HG03196 (cell line): Measurements from ENCODE around the gene JPH4.

ENCODE experiments used
- ATAC-seq: cut with Tn5 transposase; IDR thresholded peaks from one replicate; pipeline ENCODE4 v1.9.1; 2021; ENCODE audit not compliant: unreplicated experiment

JPH4 gene

GRCh38 chr14:23578560-23579310 is at the start of gene JPH4:
TSS of gene JPH4 (minus strand) at chr14:23578790. CDS start at chr14:23577453, 1,337 bp downstream.
- no peak for ATAC-seq

- no peak for ATAC-seq
These were observed 49.4 kb upstream of the JPH4 start for GRCh38 chr14:23627961-23628360.

- no peak for ATAC-seq
These were observed 48.4 kb upstream of the JPH4 start for GRCh38 chr14:23626946-23627345.

GRCh38 chr14:23624830-23625404 is 46.3 kb upstream of the JPH4 start:
- no peak for ATAC-seq

GRCh38 chr14:23623962-23624361 is 45.4 kb upstream of the JPH4 start:
- ATAC-seq = no peak

- ATAC-seq = no peak
These were observed 44.4 kb upstream of the JPH4 start for GRCh38 chr14:23622990-23623389.

- ATAC-seq = no peak
These were observed 43.5 kb upstream of the JPH4 start for GRCh38 chr14:23621932-23622730.

- ATAC-seq = no peak
These were observed 42.8 kb upstream of the JPH4 start for GRCh38 chr14:23621204-23621931.

GRCh38 chr14:23620177-23620702 is 41.6 kb upstream of the JPH4 start:
- ATAC-seq = no peak

GRCh38 chr14:23618415-23618988 is 39.9 kb upstream of the JPH4 start:
- ATAC-seq = no peak

GRCh38 chr14:23617539-23617938 is 38.9 kb upstream of the JPH4 start:
- no peak for ATAC-seq

GRCh38 chr14:23615856-23616255 is 37.3 kb upstream of the JPH4 start:
- no peak for ATAC-seq

GRCh38 chr14:23614395-23614828 is 35.8 kb upstream of the JPH4 start:
- ATAC-seq = no peak

GRCh38 chr14:23613242-23614070 is 34.9 kb upstream of the JPH4 start:
- ATAC-seq = no peak

- no peak for ATAC-seq
These were observed 34.2 kb upstream of the JPH4 start for GRCh38 chr14:23612802-23613201.

GRCh38 chr14:23612354-23612732 is 33.8 kb upstream of the JPH4 start:
- ATAC-seq = no peak

GRCh38 chr14:23610815-23611289 is 32.3 kb upstream of the JPH4 start:
- ATAC-seq = no peak

GRCh38 chr14:23610090-23610814 is 31.7 kb upstream of the JPH4 start:
- no peak for ATAC-seq
